Keratinocyte (primary cell): ENCODE results near the gene UPK1B. TPM values are rescaled to one million over a fixed set of nuclear protein-coding genes. Genes with fewer than 3 reads are reported as not detected.
"Not testable (repeated sequence)": the region's sequence is repeated elsewhere in the genome, so short reads cannot be mapped to it uniquely, and the experiment has no call there.

Experiments used
- DNase-seq: peaks from one replicate; pipeline ENCODE4 v3.0.0-alpha.2; 2011; ENCODE audit warnings: low read depth, missing footprints, low spot score
- FAIRE-seq: peaks from 2 replicates; lab custom pipeline; 2011; peaks lifted over from hg19 to GRCh38; lab: Jason Lieb, UNC
- H2AFZ ChIP-seq: 2 replicates; pipeline ENCODE4 v1.6.0; 2012; ENCODE audit warnings: low read length, control low read depth, inconsistent platforms; ENCODE audit not compliant: control insufficient read depth
- H3K27ac ChIP-seq: 2 replicates; pipeline ENCODE4 v1.5.1; 2011; ENCODE audit warnings: low read length; ENCODE audit not compliant: control insufficient read depth, insufficient read depth
- H3K27me3 ChIP-seq: 3 replicates; pipeline ENCODE4 v1.6.0; 2011; ENCODE audit warnings: low read length; ENCODE audit not compliant: control insufficient read depth, insufficient read depth; ENCODE audit errors: extremely low read depth
- H3K36me3 ChIP-seq, 2 experiments: 2 replicates in 1 of 2; 3 replicates in 1 of 2; pipeline ENCODE4 v1.5.1; 2011; ENCODE audit warnings: low read length in 2 of 2, mild to moderate bottlenecking in 1 of 2; ENCODE audit not compliant: control insufficient read depth in 2 of 2, insufficient read depth in 2 of 2; ENCODE audit errors: extremely low read depth in 1 of 2
- H3K4me1 ChIP-seq: 3 replicates; pipeline ENCODE4 v1.5.1; 2011; ENCODE audit warnings: low read length; ENCODE audit not compliant: control insufficient read depth, insufficient read depth; ENCODE audit errors: extremely low read depth
- H3K4me2 ChIP-seq: 3 replicates; pipeline ENCODE4 v1.6.0; 2011; ENCODE audit warnings: low read depth, low read length; ENCODE audit not compliant: control insufficient read depth, insufficient read depth; ENCODE audit errors: extremely low read depth
- H3K4me3 ChIP-seq, 3 experiments: fragments of 200-600 bp in 1 of 3; sonication (generic) in 1 of 3; 2 replicates in 2 of 3; 3 replicates in 1 of 3; pipeline ENCODE4 v1.5.1; 2011 to 2016; ENCODE audit warnings: low read length in 3 of 3, mild to moderate bottlenecking in 3 of 3, control low read depth in 2 of 3, inconsistent platforms in 1 of 3, low read depth in 1 of 3, mixed read lengths in 1 of 3, mixed run types in 1 of 3, moderate library complexity in 1 of 3; ENCODE audit not compliant: control insufficient read depth in 2 of 3, insufficient read depth in 2 of 3; ENCODE audit errors: extremely low read depth in 1 of 3
- H3K79me2 ChIP-seq: 2 replicates; pipeline ENCODE4 v1.6.0; 2012; ENCODE audit warnings: low read length; ENCODE audit not compliant: control insufficient read depth, insufficient read depth
- H3K9ac ChIP-seq: 3 replicates; pipeline ENCODE4 v1.6.0; 2011; ENCODE audit warnings: low read length; ENCODE audit not compliant: control insufficient read depth, insufficient read depth; ENCODE audit errors: extremely low read depth
- H3K9me1 ChIP-seq: 3 replicates; pipeline ENCODE4 v1.6.0; 2011; ENCODE audit warnings: low read length; ENCODE audit not compliant: control insufficient read depth, insufficient read depth; ENCODE audit errors: extremely low read depth
- H3K9me3 ChIP-seq: 2 replicates; pipeline ENCODE4 v1.5.1; 2012; ENCODE audit warnings: low read depth, low read length; ENCODE audit not compliant: control insufficient read depth
- H4K20me1 ChIP-seq: 3 replicates; pipeline ENCODE4 v1.6.0; 2011; ENCODE audit warnings: low read length; ENCODE audit not compliant: control insufficient read depth, insufficient read depth; ENCODE audit errors: extremely low read depth
- EZH2 ChIP-seq: IDR thresholded peaks from one replicate; pipeline ENCODE4 v1.6.1; 2012; ENCODE audit warnings: inconsistent platforms, mild to moderate bottlenecking, low read length, moderate library complexity
- dilution Hi-C: fragments of 300-500 bp; cut with MboI; formaldehyde crosslinking; loops from one replicate; pipeline ENCODE4 v1.7.0; 2020; ENCODE audit warnings: low sequenced_read_pairs; ENCODE audit not compliant: extremely low pct_ligation_motif_present
- polyA plus RNA-seq, 5 experiments: library from polyadenylated mRNA; depleted of rRNA in 3 of 5; stranded (reverse) in 3 of 5; stranded (forward) in 1 of 5; unstranded in 1 of 5; fragments of >200 nt; gene quantifications; 1 replicate in 1 of 5; 2 replicates in 3 of 5; 3 replicates in 1 of 5; pipeline versions ENCODE4 v1.2.1 to v1.2.3, GENCODE V29; 2011 to 2012; ENCODE audit warnings: missing spikeins in 2 of 5, low read depth in 1 of 5, low replicate concordance in 1 of 5
- TF ChIP-seq, protein P1 (sequence below), 3 experiments: IDR thresholded peaks in 1 of 3; conservative IDR thresholded peaks in 1 of 3; optimal IDR thresholded peaks in 1 of 3; 2 replicates in 2 of 3; 3 replicates in 1 of 3; pipeline versions ENCODE3 to v1.5.1; 2011; ENCODE audit warnings: low read length in 3 of 3, mild to moderate bottlenecking in 3 of 3, moderate library complexity in 2 of 3, control low read depth in 1 of 3, inconsistent platforms in 1 of 3; ENCODE audit not compliant: insufficient read depth in 2 of 3; ENCODE audit errors: extremely low read depth in 1 of 3

The UPK1B gene
- polyA plus RNA-seq, 1 donor (not counting 4 experiments of a cell fraction or from before 2014, with no cell fraction given): 54.6 TPM

DNA sequence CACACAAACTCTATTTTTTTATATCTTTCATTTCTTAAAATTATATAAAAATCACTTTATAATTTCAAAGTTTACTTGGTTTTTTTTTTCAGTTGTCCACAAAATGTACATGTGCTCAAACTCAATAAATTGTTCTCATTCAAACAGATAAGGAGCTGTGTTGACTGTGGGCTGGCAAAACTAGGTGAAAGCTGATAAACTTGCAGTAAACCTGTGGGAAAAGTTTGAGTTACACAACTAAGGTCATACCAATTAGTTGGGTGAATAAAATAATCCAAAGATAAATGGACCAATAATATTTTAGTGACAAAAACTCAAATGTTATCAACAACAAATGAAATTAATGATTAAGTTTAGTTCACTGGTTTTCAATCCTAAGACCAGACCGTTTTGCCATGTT, 12.6 kb upstream of the UPK1B start:
- no peaks in the 10 kb centered on the region for H4K20me1 ChIP-seq
- no peaks in the 10 kb centered on the region for H3K36me3 ChIP-seq
- H3K9me1 ChIP-seq: no peaks in the 10 kb centered on the region
- no peak overlapping the region for H3K27ac ChIP-seq
- dilution Hi-C loops: no loop called here
- peaks cover 6% of the 10 kb centered on the region for H3K4me1 ChIP-seq
- TF ChIP-seq EZH2: no peak
- TF ChIP-seq, protein P1, sequence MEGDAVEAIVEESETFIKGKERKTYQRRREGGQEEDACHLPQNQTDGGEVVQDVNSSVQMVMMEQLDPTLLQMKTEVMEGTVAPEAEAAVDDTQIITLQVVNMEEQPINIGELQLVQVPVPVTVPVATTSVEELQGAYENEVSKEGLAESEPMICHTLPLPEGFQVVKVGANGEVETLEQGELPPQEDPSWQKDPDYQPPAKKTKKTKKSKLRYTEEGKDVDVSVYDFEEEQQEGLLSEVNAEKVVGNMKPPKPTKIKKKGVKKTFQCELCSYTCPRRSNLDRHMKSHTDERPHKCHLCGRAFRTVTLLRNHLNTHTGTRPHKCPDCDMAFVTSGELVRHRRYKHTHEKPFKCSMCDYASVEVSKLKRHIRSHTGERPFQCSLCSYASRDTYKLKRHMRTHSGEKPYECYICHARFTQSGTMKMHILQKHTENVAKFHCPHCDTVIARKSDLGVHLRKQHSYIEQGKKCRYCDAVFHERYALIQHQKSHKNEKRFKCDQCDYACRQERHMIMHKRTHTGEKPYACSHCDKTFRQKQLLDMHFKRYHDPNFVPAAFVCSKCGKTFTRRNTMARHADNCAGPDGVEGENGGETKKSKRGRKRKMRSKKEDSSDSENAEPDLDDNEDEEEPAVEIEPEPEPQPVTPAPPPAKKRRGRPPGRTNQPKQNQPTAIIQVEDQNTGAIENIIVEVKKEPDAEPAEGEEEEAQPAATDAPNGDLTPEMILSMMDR (optimal IDR thresholded peaks at IDR 0.05 in 1 of 3, IDR thresholded peaks at IDR 0.05 in 1 of 3, conservative IDR thresholded peaks at IDR 0.05 in 1 of 3; ENCODE audit: extremely low read depth in 1 of 3, insufficient read depth in 2 of 3, low read length in 3 of 3): no peak
- no peak overlapping the region for H2AFZ ChIP-seq
- H3K9ac ChIP-seq: no peak overlapping the region
- DNase-seq (no peak), FAIRE-seq (no peak)
- no peaks in the 10 kb centered on the region for H3K27me3 ChIP-seq
- H3K9me3 ChIP-seq: no peaks in the 10 kb centered on the region
- no peak overlapping the region for H3K4me3 ChIP-seq
- H3K79me2 ChIP-seq: no peaks in the 10 kb centered on the region
- no peak overlapping the region for H3K4me2 ChIP-seq

DNA sequence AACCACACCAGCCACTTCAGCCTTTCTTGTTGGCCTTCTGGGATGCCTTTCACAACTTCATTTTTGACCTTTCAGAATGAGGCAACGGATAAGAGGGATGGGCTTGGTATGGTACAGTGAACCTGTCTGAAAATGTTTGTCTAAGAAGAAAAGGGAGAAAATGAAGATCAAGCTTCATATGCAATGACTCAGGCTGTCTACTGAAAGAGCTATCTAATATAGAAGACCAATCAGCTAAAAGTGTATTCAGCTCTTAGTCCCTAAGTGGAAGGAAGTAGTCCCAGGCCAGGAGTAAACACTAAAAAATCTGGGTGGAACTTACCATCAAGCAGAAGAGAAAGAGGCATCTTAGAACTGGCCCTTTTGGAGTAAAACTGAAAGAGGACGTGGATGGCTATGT, 12.2 kb upstream of the UPK1B start:
- TF ChIP-seq EZH2: no peak
- TF ChIP-seq, protein P1 (optimal IDR thresholded peaks at IDR 0.05 in 1 of 3, IDR thresholded peaks at IDR 0.05 in 1 of 3, conservative IDR thresholded peaks at IDR 0.05 in 1 of 3; ENCODE audit: extremely low read depth in 1 of 3, insufficient read depth in 2 of 3, low read length in 3 of 3): no peak
- Histone ChIP-seq H3K4me1 (peaks cover 6% of the 10 kb centered on the region), H3K9me1 (no peaks in the 10 kb centered on the region), H4K20me1 (no peaks in the 10 kb centered on the region), H3K4me3 (no peak overlapping the region), H3K27ac (no peak overlapping the region), H3K36me3 (no peaks in the 10 kb centered on the region), H3K27me3 (no peaks in the 10 kb centered on the region), H3K79me2 (no peaks in the 10 kb centered on the region), H3K9ac (no peak overlapping the region), H2AFZ (no peak overlapping the region), H3K9me3 (no peaks in the 10 kb centered on the region), H3K4me2 (no peak overlapping the region)
- DNase-seq: no peak
- no peak for FAIRE-seq
- dilution Hi-C loops: no loop called here

DNA sequence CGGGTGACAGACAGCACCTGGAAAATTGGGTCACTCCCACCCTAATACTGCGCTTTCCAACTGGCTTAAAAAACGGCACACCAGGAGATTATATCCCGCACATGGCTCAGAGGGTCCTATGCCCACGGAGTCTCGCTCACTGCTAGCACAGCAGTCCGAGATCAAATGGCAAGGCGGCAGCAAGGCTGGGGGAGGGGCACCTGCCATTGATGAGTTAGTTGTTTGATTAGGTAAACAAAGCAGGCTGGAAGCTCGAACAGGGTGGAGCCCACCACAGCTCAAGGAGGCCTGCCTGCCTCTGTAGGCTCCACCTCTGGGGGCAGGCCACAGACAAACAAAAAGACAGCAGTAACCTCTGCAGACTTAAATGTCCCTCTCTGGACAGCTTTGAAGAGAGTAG, 8.7 kb upstream of the UPK1B start:
- H3K9me3 ChIP-seq, H3K9me1 ChIP-seq, DNase-seq, H3K9ac ChIP-seq, H3K79me2 ChIP-seq, H3K4me1 ChIP-seq, dilution Hi-C loops, H3K27me3 ChIP-seq, H3K36me3 ChIP-seq, H4K20me1 ChIP-seq, H2AFZ ChIP-seq, H3K4me3 ChIP-seq, H3K4me2 ChIP-seq, H3K27ac ChIP-seq, FAIRE-seq: not testable (repeated sequence)
